ENCODE data around the gene LARP4.

DNA sequence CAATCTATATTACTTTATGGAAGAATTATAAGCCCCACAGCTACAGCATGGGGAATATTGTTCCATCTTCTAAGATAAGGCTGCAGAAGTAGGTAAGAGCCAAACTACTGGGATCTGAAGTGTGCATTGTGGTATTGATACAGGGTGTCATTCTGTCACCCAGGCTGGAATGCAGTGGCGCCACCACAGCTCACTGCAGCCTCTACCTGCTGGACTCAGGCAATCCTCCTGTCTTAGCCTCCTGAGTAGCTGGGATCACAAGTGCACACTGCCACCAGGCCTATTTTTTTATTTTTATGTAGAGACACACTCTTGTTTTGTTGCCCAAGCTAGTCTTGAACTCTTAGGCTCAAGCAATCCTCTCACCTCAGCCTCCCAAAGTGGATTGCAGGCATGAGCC is 82.8 kb downstream of the LARP4 start:
- TF ChIP-seq EZH2 (IDR thresholded peaks at IDR 0.05; ENCODE audit: low read length, missing control alignments) = no peak
- TF ChIP-seq, protein P1, sequence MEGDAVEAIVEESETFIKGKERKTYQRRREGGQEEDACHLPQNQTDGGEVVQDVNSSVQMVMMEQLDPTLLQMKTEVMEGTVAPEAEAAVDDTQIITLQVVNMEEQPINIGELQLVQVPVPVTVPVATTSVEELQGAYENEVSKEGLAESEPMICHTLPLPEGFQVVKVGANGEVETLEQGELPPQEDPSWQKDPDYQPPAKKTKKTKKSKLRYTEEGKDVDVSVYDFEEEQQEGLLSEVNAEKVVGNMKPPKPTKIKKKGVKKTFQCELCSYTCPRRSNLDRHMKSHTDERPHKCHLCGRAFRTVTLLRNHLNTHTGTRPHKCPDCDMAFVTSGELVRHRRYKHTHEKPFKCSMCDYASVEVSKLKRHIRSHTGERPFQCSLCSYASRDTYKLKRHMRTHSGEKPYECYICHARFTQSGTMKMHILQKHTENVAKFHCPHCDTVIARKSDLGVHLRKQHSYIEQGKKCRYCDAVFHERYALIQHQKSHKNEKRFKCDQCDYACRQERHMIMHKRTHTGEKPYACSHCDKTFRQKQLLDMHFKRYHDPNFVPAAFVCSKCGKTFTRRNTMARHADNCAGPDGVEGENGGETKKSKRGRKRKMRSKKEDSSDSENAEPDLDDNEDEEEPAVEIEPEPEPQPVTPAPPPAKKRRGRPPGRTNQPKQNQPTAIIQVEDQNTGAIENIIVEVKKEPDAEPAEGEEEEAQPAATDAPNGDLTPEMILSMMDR (conservative IDR thresholded peaks at IDR 0.05 in 1 of 2, IDR thresholded peaks at IDR 0.05 in 1 of 2; ENCODE audit: low read depth in 1 of 2, low read length in 2 of 2) = no peak
